CD4-positive, alpha-beta T cell (primary cell): ENCODE measurements around the gene GIMAP1. TPM values are rescaled to one million over a fixed set of nuclear protein-coding genes. Genes with fewer than 3 reads are reported as not detected.

Experiments used
- ATAC-seq: fragments of 200-7000 bp; cut with Tn5 transposase; one replicate; pipeline ENCODE4 v1.10.0; 2022; ENCODE audit warnings: mild to moderate bottlenecking; ENCODE audit not compliant: poor library complexity
- CTCF ChIA-PET: fragments of 350-600 bp; sonication (Branson Sonifier 250); formaldehyde crosslinking; loops from one replicate; lab custom pipeline; 2021; ENCODE audit warnings: antibody characterized with exemption, inconsistent platforms; lab: Charles Lee
- POLR2A ChIA-PET: fragments of 350-600 bp; sonication (Branson Sonifier 250); formaldehyde crosslinking; loops from one replicate; lab custom pipeline; 2021; ENCODE audit warnings: antibody characterized with exemption, inconsistent platforms; lab: Charles Lee
- DNase-seq, 14 experiments: peaks; one replicate each; pipeline ENCODE4 v3.0.0-alpha.2; 2013 to 2020; ENCODE audit warnings: mixed read lengths in 2 of 14
- H3K27ac ChIP-seq, 2 donors: one replicate each; pipeline versions ENCODE4 v1.5.1 to v1.7.0; 2013; ENCODE audit warnings: low read length in 2 of 2, low read depth in 1 of 2, mild to moderate bottlenecking in 1 of 2
- H3K27me3 ChIP-seq, 2 experiments: 1 replicate in 1 of 2; 2 replicates in 1 of 2; pipeline versions ENCODE4 v1.6.1 to v1.7.0; 2013; ENCODE audit warnings: low read length in 2 of 2, control low read depth in 1 of 2, mild to moderate bottlenecking in 1 of 2, moderate library complexity in 1 of 2; ENCODE audit not compliant: insufficient read depth in 2 of 2, control insufficient read depth in 1 of 2
- H3K36me3 ChIP-seq: one replicate; pipeline ENCODE4 v1.6.1; 2013; ENCODE audit warnings: low read length, control low read depth; ENCODE audit not compliant: insufficient read depth
- H3K4me1 ChIP-seq: one replicate; pipeline ENCODE4 v1.6.1; 2013; ENCODE audit warnings: low read length, control low read depth; ENCODE audit not compliant: insufficient read depth
- H3K4me3 ChIP-seq: one replicate; pipeline ENCODE4 v1.5.1; 2013; ENCODE audit warnings: mild to moderate bottlenecking, low read length, moderate library complexity
- H3K9me3 ChIP-seq, 2 experiments: 1 replicate in 1 of 2; 2 replicates in 1 of 2; pipeline versions ENCODE4 v1.6.1 to v1.7.0; 2013; ENCODE audit warnings: low read length in 2 of 2, mild to moderate bottlenecking in 2 of 2, control low read depth in 1 of 2, moderate library complexity in 1 of 2; ENCODE audit not compliant: control insufficient read depth in 1 of 2, insufficient read depth in 1 of 2
- H3K27ac Mint-ChIP-seq: one replicate; pipeline ENCODE4 v1.8.0; 2020; ENCODE audit warnings: mixed read lengths
- H3K27me3 Mint-ChIP-seq: one replicate; pipeline ENCODE4 v1.8.0; 2021; ENCODE audit warnings: mixed read lengths
- H3K36me3 Mint-ChIP-seq: one replicate; pipeline ENCODE4 v1.8.0; 2021; ENCODE audit warnings: low read depth, mixed read lengths
- H3K4me1 Mint-ChIP-seq: one replicate; pipeline ENCODE4 v1.8.0; 2021; ENCODE audit warnings: low read depth, mixed read lengths
- H3K4me3 Mint-ChIP-seq: one replicate; pipeline ENCODE4 v1.8.0; 2020; ENCODE audit warnings: mild to moderate bottlenecking, mixed read lengths
- H3K9me3 Mint-ChIP-seq: one replicate; pipeline ENCODE4 v1.8.0; 2020; ENCODE audit warnings: mixed read lengths
- intact Hi-C, 2 experiments: fragments of 100-400 bp; cut with DNase I in 1 of 2; cut with micrococcal nuclease in 1 of 2; formaldehyde crosslinking; loops; one replicate each; pipeline versions ENCODE4 v1.15.1 to v1.9.0; 2023 to 2025; cut with DNase I, micrococcal nuclease
- total RNA-seq, 174 experiments: library from RNA in 2 of 174; stranded (reverse) in 2 of 174; gene quantifications; one replicate each; pipeline ENCODE4 v1.2.3 and lab custom pipeline; 2021 to 2026
- TF ChIP-seq, protein P1 (sequence below): fragments of 200-600 bp; IDR thresholded peaks from one replicate; pipeline ENCODE4 v1.8.0; 2022; ENCODE audit warnings: antibody characterized with exemption, mild to moderate bottlenecking

GIMAP1 gene
- total RNA-seq, 2 experiments from 2014 or later = 8.0 to 8.1 TPM

DNA sequence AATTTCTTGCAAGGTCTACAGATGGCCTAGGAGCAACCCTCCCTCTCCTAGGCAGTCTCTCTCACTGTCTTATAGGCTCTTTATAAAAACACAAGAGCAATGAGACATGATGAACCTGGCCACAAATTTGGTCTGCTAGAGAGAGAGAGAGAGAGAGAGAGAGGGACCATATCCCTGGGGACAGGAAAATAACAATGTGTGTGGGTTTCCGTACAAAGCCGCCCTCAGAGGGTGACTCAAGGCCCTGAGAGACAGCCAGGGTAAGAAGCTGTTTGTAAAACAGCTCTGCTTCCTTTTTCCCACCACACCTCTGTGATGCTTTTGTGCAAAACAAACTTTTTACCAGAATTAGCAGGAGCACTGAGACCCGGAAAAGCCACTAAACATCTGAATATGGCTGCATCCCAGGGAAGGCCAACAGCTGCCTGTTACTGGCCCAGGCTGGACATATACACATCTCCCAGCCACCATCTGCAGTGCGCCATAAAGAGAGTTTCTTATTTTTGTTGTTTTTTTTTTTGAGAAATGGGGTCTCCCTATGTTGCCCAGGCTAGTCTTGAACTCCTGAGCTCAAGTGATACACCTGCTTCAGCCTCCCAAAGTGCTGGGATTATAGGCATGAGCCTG lies 39.2 kb downstream of the GIMAP1 start:
- ChIA-PET CTCF (interaction anchor here (0.7 to 2.9 kb wide), 13 partner anchors 13 to 306 kb away, joined by 3 to 48 read pairs (median 6); partner anchors contain the start of genes GIMAP1, GIMAP4, GIMAP5 and GIMAP7), POLR2A (interaction anchor here (0.5 to 5.2 kb wide), 51 partner anchors 11 to 387 kb away, joined by 3 to 120 read pairs (median 5); partner anchors contain the start of genes GIMAP1, GIMAP2, GIMAP4 and GIMAP5)
- Mint-ChIP-seq H3K36me3 (peaks cover 7% of the 10 kb centered on the region), H3K27ac (peak overlapping the region; percentile 99), H3K4me1 (peaks cover 64% of the 10 kb centered on the region), H3K27me3 (peaks cover 5% of the 10 kb centered on the region), H3K9me3 (peaks cover 2% of the 10 kb centered on the region), H3K4me3 (peak overlapping the region; percentile 87)
- intact Hi-C loops = loop anchor here (1.0 to 10.0 kb wide), 8 partner anchors 19 to 401 kb away; partner anchors contain the start of genes GIMAP7 (in 2 of the 2), GIMAP1 (in 1 of the 2), GIMAP2 (in 1 of the 2) and GIMAP5 (in 1 of the 2)
- Histone ChIP-seq H3K4me3 (peak overlapping the region; percentile 19), H3K36me3 (no peaks in the 10 kb centered on the region), H3K9me3 (no peaks in the 10 kb centered on the region), H3K27ac (peak overlapping the region; percentile 67 to 76), H3K27me3 (no peaks in the 10 kb centered on the region), H3K4me1 (peaks cover 50% of the 10 kb centered on the region)
- ATAC-seq (peak; percentile 85), DNase-seq (peak in 12 of 14 experiments; percentile 63 to 92 (median 76))
- TF ChIP-seq, protein P1, sequence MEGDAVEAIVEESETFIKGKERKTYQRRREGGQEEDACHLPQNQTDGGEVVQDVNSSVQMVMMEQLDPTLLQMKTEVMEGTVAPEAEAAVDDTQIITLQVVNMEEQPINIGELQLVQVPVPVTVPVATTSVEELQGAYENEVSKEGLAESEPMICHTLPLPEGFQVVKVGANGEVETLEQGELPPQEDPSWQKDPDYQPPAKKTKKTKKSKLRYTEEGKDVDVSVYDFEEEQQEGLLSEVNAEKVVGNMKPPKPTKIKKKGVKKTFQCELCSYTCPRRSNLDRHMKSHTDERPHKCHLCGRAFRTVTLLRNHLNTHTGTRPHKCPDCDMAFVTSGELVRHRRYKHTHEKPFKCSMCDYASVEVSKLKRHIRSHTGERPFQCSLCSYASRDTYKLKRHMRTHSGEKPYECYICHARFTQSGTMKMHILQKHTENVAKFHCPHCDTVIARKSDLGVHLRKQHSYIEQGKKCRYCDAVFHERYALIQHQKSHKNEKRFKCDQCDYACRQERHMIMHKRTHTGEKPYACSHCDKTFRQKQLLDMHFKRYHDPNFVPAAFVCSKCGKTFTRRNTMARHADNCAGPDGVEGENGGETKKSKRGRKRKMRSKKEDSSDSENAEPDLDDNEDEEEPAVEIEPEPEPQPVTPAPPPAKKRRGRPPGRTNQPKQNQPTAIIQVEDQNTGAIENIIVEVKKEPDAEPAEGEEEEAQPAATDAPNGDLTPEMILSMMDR = no peak

DNA sequence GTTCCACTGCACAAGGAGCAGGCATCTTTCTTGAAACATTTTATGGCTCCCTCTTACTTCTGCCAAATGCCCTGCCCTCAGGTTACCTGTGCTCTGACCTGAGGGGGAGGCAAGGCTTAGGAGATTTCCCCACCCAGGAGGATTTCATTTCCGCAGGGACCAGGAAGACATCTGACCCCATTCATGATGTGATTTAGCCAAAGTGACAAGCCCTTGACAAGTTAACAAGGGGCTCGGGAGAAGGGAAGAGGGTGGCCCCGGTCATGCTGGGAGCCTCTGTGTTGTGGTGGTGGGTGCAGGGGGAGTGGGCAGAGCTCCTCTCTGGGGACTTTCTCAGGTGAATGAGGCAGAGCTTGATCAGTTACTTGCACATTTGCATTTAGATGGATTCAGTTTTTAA lies 39.8 kb downstream of the GIMAP1 start:
- ChIA-PET POLR2A (interaction anchor here (0.5 to 5.2 kb wide), 50 partner anchors 12 to 388 kb away, joined by 3 to 120 read pairs (median 5); partner anchors contain the start of genes GIMAP1, GIMAP2, GIMAP4 and GIMAP5), CTCF (interaction anchor here (0.9 to 2.9 kb wide), 11 partner anchors 14 to 306 kb away, joined by 3 to 48 read pairs (median 6); partner anchors contain the start of genes GIMAP1, GIMAP4, GIMAP5 and GIMAP8)
- Mint-ChIP-seq H3K36me3 (peaks cover 7% of the 10 kb centered on the region), H3K27ac (peak overlapping the region; percentile 99), H3K27me3 (peaks cover 5% of the 10 kb centered on the region), H3K4me3 (peak overlapping the region; percentile 87), H3K4me1 (peaks cover 58% of the 10 kb centered on the region), H3K9me3 (peaks cover 2% of the 10 kb centered on the region)
- ATAC-seq = peak; percentile 8
- H3K4me1 ChIP-seq = peaks cover 49% of the 10 kb centered on the region
- peak overlapping the region; percentile 19 for H3K4me3 ChIP-seq
- DNase-seq = peak in 2 of 14 experiments; percentile 56 to 60
- H3K9me3 ChIP-seq = no peaks in the 10 kb centered on the region
- H3K36me3 ChIP-seq = no peaks in the 10 kb centered on the region
- TF ChIP-seq, protein P1 = no peak
- intact Hi-C loops = loop anchor here (1.0 to 10.0 kb wide), 6 partner anchors 39 to 401 kb away; partner anchors contain the start of genes GIMAP1 (in 1 of the 2), GIMAP2 (in 1 of the 2) and GIMAP7 (in 1 of the 2)
- H3K27ac ChIP-seq = peak overlapping the region; percentile 67 to 76
- H3K27me3 ChIP-seq = no peaks in the 10 kb centered on the region

DNA sequence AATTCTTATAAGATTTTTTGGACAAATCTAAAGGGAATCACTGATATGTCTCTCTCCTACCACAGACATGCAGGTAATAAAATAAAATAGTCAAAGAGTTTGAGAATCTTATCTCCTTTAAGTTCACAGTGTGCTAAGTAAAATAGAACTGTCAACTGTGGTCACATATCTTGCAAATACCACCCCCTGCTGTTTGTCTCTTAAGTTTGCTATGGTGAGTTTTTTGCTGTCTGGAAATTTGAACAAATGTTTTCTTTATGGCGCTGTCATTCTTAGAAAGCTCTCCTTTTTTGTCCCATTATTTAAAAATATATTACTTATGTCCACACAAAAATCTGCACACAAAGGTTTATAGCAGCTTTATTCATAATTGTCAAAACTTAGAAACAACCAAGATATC lies 40.4 kb downstream of the GIMAP1 start:
- no peak overlapping the region for H3K27ac ChIP-seq
- H3K27me3 Mint-ChIP-seq = peaks cover 5% of the 10 kb centered on the region
- ATAC-seq (peak; percentile 39), DNase-seq (peak in 4 of 14 experiments; percentile 34 to 84 (median 81))
- peak overlapping the region; percentile 87 for H3K4me3 Mint-ChIP-seq
- H3K9me3 ChIP-seq = no peaks in the 10 kb centered on the region
- intact Hi-C loops = loop anchor here (1.0 to 10.0 kb wide), 7 partner anchors 40 to 402 kb away; partner anchors contain the start of genes GIMAP1 (in 1 of the 2), GIMAP2 (in 1 of the 2) and GIMAP7 (in 1 of the 2)
- peaks cover 7% of the 10 kb centered on the region for H3K36me3 Mint-ChIP-seq
- H3K27me3 ChIP-seq = no peaks in the 10 kb centered on the region
- ChIA-PET POLR2A (interaction anchor here (0.6 to 5.2 kb wide), 9 partner anchors 13 to 306 kb away, joined by 4 to 120 read pairs (median 41); partner anchors contain the start of genes GIMAP1, GIMAP2, GIMAP4 and GIMAP6), CTCF (interaction anchor here (0.6 to 2.9 kb wide), 15 partner anchors 8 to 351 kb away, joined by 3 to 48 read pairs (median 3); partner anchors contain the start of genes GIMAP1, GIMAP4, GIMAP5 and GIMAP7)
- peaks cover 54% of the 10 kb centered on the region for H3K4me1 Mint-ChIP-seq
- peaks cover 44% of the 10 kb centered on the region for H3K4me1 ChIP-seq
- peak overlapping the region; percentile 99 for H3K27ac Mint-ChIP-seq
- H3K9me3 Mint-ChIP-seq = peaks cover 2% of the 10 kb centered on the region
- TF ChIP-seq, protein P1 = peak; percentile 72
- no peaks in the 10 kb centered on the region for H3K36me3 ChIP-seq
- no peak overlapping the region for H3K4me3 ChIP-seq
